A549 treated with Mapracorat at 1 μM for 4 hours (cell line): ENCODE measurements around the gene LYL1. TPM values are rescaled to one million over a fixed set of nuclear protein-coding genes. Genes with fewer than 3 reads are reported as not detected.

Experiments used
- total RNA-seq: library from RNA; stranded (reverse); fragments of 200-300 nt; extraction: Qiagen RNA extraction; gene quantifications from 5 replicates; pipeline ENCODE4 v1.2.3, GENCODE V29; 2022

LYL1 gene
- 0.42 to 1.3 TPM (median 0.85 TPM) in 5 replicates for total RNA-seq

DNA sequence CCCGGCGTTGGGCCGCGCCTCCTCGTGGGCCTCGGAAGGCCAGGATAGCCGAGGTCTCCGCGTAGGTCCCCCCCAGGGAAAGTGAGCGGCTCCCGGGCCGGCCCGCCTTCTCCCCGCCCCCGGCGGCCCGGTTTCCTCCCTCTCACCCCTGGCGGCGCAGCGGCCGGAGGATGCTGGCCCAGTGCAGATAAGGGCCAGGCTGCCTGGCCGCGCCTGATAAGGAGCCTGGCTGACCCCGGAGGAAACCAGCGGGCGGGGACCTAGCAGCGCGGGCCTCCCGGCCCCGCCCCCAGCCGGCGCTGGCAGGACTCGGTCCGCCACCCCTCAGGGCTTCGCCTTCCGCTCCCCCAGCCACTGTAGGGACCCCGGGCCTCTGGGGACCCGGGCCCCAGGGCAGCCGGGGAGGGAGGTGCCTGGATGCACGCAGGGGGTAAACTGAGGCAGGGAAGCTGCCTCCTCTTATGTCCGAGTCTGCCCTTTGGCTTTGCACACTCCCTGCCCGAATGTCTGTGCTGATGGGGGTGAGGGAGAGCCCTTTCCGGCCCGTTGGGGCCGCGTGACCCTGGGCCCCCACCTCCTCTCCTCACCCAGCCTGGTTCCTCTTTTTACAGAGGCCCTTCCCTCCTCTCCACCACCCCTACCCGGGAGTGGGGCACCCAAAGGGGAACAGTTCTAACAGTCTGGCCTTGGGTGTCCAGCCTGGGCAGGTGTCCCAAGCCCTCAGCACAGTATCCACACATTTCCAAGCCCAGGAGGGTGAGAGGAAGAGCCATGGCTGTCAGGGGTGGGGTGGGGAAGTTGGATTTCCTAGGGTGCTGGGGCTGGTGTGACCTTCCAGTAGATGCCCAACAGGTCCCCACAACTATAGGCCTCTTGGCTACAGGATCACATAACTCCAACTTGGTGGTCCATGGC lies at the start of gene LYL1:
LYL1 (minus strand) TSS at position 193 of the 915 bp plus-strand sequence. CDS start 1,687 bp downstream, outside the sequence.

DNA sequence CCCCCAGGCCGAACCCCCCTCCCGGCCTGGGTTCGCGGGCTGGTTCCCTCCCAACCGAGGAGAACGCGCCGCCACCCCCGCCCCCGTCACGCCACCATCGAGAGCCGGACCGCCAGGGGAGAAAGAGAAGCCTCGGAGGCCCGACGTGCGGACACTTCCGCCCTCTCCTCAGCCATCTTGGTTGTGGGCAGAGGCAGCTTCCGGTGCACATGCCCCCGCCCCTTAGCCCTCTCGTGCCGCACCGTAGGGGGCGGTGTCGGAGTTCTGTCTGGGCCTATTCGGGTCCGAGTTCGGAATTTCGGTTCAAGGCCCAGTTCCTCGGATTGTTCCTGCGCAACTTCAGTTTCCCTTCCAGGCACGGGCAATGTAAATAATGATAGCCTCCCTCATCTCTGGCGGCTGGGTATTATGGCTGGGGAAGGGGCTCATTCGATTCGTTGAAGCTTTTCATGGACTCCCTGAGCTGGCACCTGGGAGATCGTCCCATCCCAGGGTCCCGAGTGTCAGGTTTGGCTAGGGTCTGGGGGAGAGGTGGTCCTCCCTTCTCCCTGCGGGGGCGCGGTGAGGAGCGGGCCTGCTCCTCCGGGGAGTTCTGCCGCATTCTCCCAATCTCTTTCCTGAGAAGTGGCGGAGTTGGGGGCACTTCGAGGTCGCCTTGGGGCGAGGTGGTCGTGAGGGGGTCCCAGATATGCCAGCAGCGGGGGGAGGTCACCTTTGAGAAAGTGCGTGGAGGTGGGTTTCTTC lies 47.7 kb upstream of the LYL1 start, which contains the start of the genes IER2 and STX10:
IER2 (plus strand) TSS at position 225 of the 744 bp plus-strand sequence. CDS start 2,776 bp downstream, outside the sequence.
STX10 (minus strand) TSS at position 189 of the 744 bp plus-strand sequence. CDS start 202 bp downstream, outside the sequence.

DNA sequence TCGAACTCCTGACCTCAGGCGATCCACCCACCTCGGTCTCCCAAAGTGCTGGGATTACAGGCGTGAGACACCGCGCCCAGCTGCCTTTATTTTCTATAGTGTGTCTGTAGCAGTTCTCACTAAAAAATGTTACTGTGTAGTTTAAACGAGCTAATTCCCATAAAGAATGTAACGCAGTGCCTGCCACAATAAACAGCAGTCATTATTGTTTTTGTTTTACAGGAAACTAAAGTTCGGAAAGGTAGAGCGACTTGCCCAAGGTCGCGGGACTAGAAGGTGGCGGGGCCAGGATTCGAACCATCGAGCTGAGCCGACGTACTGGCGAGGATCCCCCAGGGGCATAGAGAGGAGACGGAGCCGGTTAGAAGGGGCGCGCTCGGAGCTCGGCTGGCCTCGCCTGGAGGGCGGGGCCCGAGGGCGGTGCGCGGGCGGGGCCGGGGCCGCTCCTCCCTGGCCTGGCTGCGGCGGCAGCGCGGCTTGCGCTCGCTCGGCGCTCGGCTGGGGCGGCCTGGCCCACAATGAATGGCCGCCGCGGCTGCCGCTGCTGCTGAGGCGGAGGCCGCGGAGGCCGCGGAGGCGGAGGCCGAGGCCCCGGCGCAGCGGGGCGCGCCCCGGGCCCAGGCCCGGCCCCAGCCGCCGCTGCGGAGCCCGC lies 15.2 kb upstream of the LYL1 start, which contains the start of gene NACC1:
NACC1 (plus strand) TSS at position 493 of the 652 bp plus-strand sequence. CDS start 16,944 bp downstream, outside the sequence.

DNA sequence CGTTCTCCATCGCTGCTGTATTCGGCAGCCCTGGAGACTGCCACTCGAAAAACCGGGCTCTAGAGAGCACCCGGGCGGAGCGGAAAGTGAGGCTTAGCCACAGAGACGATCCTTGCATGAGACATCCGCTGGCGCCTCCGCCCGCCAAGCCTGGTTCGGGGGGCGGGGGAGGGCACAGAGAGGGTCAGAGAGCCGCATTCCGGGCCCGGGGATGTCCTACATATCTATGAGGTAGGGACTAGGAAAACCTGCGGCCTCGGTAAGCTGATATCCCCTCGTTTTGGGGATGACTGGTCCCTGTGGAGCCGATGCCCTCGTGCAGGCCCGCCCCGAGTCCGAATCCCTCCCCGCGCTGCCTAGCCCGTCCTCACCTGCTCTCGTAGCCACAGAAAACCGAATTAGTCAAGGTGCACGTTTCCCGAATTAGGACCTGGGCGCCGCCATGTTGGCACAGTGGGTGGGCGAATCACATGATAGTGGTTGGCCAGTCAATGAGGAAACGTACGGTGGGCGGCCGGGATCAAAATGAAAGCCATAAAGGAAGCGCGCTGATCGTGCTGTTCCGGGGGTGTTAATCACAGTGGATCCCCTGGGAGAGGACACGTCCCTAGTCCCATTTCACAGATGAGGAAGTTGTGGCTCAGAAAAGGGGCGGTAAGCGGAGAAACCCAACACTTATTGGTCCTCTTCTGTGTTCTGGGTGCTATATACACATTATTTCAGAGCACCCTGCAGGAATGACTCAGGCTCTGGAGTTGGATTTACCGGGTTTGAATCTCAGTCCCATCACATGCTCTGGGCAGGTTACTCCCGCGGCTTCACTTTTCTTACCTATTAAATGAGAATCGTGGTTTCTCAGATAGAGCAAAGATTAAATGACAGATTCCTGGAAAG lies 13.9 kb upstream of the LYL1 start, which contains the start of gene TRMT1:
TRMT1 (minus strand) TSS at position 459 of the 894 bp plus-strand sequence; CDS start at position 118, 341 bp downstream.

Other genes with a start within 250 kb of the LYL1 start
- gene DNASE2, start 221.4 kb downstream of the LYL1 start, total RNA-seq, result 26.6 to 32.2 TPM (median 29.9 TPM) in 5 replicates
- 0.10 TPM in 1 of 5 replicates, not detected in the others for gene KLF1, start 215.7 kb downstream of the LYL1 start, total RNA-seq
- gene GCDH, start 211.7 kb downstream of the LYL1 start, total RNA-seq, result 8.7 to 10.3 TPM (median 9.7 TPM) in 5 replicates
- gene SYCE2, start 183.6 kb downstream of the LYL1 start, total RNA-seq, result 0.42 to 0.75 TPM (median 0.58 TPM) in 5 replicates
- gene FARSA, start 169.1 kb downstream of the LYL1 start, total RNA-seq, result 59.9 to 78.1 TPM (median 68.9 TPM) in 5 replicates
- 493 to 527 TPM (median 508 TPM) in 5 replicates for gene CALR, start 164.2 kb downstream of the LYL1 start, total RNA-seq
- gene RAD23A, start 157.0 kb downstream of the LYL1 start, total RNA-seq, result 69.3 to 81.9 TPM (median 80.5 TPM) in 5 replicates
- 31.0 to 58.2 TPM (median 54.0 TPM) in 5 replicates for gene GADD45GIP1, start 145.6 kb downstream of the LYL1 start, total RNA-seq
- gene DAND5, start 133.3 kb downstream of the LYL1 start, total RNA-seq, result 0.09 to 0.12 TPM in 2 of 5 replicates, not detected in the others
- 2.5 to 4.3 TPM (median 3.8 TPM) in 5 replicates for gene NFIX, start 107.4 kb downstream of the LYL1 start, total RNA-seq
- 33.9 to 40.4 TPM (median 38.2 TPM) in 5 replicates for gene TRMT1, start 13.9 kb upstream of the LYL1 start, total RNA-seq
- 29.8 to 44.8 TPM (median 38.0 TPM) in 5 replicates for gene NACC1, start 15.4 kb upstream of the LYL1 start, total RNA-seq
- 40.3 to 60.2 TPM (median 56.1 TPM) in 5 replicates for gene STX10, start 47.5 kb upstream of the LYL1 start, total RNA-seq
- 34.7 to 53.7 TPM (median 48.5 TPM) in 5 replicates for gene IER2, start 47.6 kb upstream of the LYL1 start, total RNA-seq